Skeletal muscle tissue (tissue), 4 donors: Measurements from ENCODE around the gene ADPRS. TPM values are rescaled to one million over a fixed set of nuclear protein-coding genes. Genes with fewer than 3 reads are reported as not detected.

Experiments used
- H3K27ac ChIP-seq: one replicate; pipeline ENCODE4 v1.7.0; 2013; ENCODE audit warnings: mild to moderate bottlenecking, low read depth, low read length, inconsistent platforms
- H3K27me3 ChIP-seq, 3 donors: one replicate each; pipeline ENCODE4 v1.7.0; 2013; ENCODE audit warnings: low read length in 3 of 3; ENCODE audit not compliant: control insufficient read depth in 3 of 3, insufficient read depth in 3 of 3
- H3K36me3 ChIP-seq, 3 donors: one replicate each; pipeline ENCODE4 v1.7.0; 2013; ENCODE audit warnings: low read length in 3 of 3; ENCODE audit not compliant: control insufficient read depth in 3 of 3, insufficient read depth in 3 of 3
- H3K4me1 ChIP-seq, 3 donors: one replicate each; pipeline ENCODE4 v1.7.0; 2013; ENCODE audit warnings: low read length in 3 of 3, mild to moderate bottlenecking in 3 of 3; ENCODE audit not compliant: control insufficient read depth in 3 of 3, insufficient read depth in 3 of 3
- H3K4me3 ChIP-seq, 3 donors: one replicate each; pipeline ENCODE4 v1.7.0; 2013; ENCODE audit warnings: low read length in 3 of 3
- H3K9ac ChIP-seq, 3 donors: one replicate each; pipeline ENCODE4 v1.7.0; 2013; ENCODE audit warnings: low read length in 3 of 3, mild to moderate bottlenecking in 3 of 3, moderate library complexity in 2 of 3, low read depth in 1 of 3
- H3K9me3 ChIP-seq, 3 donors: one replicate each; pipeline ENCODE4 v1.7.0; 2013; ENCODE audit warnings: low read length in 3 of 3; ENCODE audit not compliant: control insufficient read depth in 3 of 3
- total RNA-seq: library from RNA; depleted of rRNA; stranded (reverse); fragments of >200 nt; gene quantifications from one replicate; pipeline ENCODE4 v1.2.3, GENCODE V29; 2014
- donor health status: Osteomylitis.

Gene ADPRS
- total RNA-seq, 1 donor from 2014 or later: 21.4 TPM

DNA sequence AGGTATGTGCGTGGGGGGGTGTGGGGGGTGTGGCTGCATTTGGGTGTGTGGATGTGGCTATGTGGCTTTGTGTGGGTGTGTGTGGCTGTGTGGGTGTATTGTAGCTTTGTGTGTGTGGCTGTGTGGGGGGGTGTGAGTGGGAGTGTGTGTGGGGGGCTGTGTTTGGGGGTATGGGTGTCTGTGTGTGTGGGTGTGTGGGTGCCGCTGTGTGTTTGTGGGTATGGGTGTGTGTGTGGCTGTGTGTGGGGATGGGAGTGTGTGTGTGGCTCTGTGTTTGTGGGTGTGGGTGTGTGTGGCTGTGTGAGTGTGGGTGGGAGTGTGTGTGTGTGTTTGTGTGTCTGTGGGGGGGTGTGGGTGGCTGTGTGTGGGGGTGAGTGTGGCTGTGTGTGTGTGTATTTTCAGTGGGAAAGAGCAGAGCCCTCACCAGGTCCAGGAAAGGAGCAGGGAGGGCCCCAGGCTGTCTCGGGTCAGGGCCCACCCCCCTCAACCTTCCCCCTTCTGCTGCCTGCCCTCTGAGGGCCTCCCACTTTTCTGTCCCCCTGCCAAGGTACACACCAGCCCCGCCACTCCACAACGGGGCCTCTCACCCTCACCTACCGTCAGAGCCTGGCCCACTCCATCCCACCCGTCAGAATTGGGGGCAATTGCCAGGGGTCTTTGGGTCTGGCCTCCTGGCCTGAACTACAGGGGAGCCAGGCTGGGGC is 38.3 kb downstream of the ADPRS start:
- Histone ChIP-seq H3K27me3 (peaks cover 19% of the 10 kb centered on the region in 3 donors), H3K9me3 (no peaks in the 10 kb centered on the region), H3K9ac (no peak overlapping the region)

GRCh38 chr1:36128126-36128904 is 39.6 kb downstream of the ADPRS start:
- H3K27ac ChIP-seq: no peak overlapping the region
- H3K9me3 ChIP-seq: no peaks in the 10 kb centered on the region
- H3K4me1 ChIP-seq: peaks cover 2 to 5% (median 3%) of the 10 kb centered on the region in 3 donors
- H3K4me3 ChIP-seq: no peak overlapping the region
- H3K27me3 ChIP-seq: peaks cover 16 to 19% (median 19%) of the 10 kb centered on the region in 3 donors
- H3K9ac ChIP-seq: no peak overlapping the region
- H3K36me3 ChIP-seq: no peaks in the 10 kb centered on the region

More for the DNA sequence above, 38.3 kb downstream of the ADPRS start:
- Histone ChIP-seq H3K36me3 (no peaks in the 10 kb centered on the region), H3K27ac (no peak overlapping the region), H3K4me3 (no peak overlapping the region), H3K4me1 (peaks cover 2 to 5% (median 3%) of the 10 kb centered on the region in 3 donors)

DNA sequence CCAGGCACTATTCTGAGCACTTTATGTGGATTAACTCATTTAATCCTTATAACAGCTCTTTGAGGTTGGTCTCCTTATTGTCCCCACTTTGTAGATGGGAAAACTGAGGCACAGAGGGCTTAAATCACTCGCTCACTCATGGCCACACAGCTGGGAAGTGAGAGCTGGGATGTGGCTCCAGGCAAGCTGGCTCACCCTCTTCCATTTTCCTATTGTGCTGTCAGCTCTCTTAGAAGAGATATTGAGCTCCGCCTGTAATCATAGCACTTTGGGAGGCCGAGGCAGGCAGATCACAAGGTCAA is 40.2 kb downstream of the ADPRS start:
- Histone ChIP-seq H3K36me3 (no peaks in the 10 kb centered on the region), H3K4me3 (no peak overlapping the region), H3K27me3 (peaks cover 15 to 19% (median 18%) of the 10 kb centered on the region in 3 donors), H3K9ac (no peak overlapping the region), H3K9me3 (no peaks in the 10 kb centered on the region), H3K27ac (no peak overlapping the region), H3K4me1 (peaks cover 2 to 5% (median 3%) of the 10 kb centered on the region in 3 donors)

DNA sequence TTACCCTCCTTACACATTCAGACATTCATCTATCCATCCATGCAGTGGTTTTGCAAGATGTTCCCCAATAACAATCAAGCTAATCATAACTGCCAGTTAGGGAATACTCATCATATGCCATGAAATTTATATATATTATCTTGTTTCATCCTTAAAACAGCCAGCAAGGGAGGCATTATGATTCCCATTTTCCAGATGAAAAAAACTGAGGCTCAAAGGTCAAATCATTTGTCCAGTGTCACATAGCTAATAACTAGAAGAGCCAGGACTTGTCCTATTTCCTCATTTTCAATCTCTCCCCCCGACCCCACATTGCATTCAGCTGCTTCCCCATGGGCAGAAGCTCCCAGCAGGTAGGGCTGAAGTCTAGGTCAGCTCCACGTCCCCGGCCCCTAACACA is 43.3 kb downstream of the ADPRS start:
- no peaks in the 10 kb centered on the region for H3K27me3 ChIP-seq
- H3K36me3 ChIP-seq: peaks cover 0 to 6% (median 3%) of the 10 kb centered on the region in 3 donors
- H3K27ac ChIP-seq: no peak overlapping the region
- no peaks in the 10 kb centered on the region for H3K9me3 ChIP-seq
- peaks cover 18 to 23% (median 20%) of the 10 kb centered on the region in 3 donors for H3K4me1 ChIP-seq
- H3K4me3 ChIP-seq: no peak overlapping the region
- H3K9ac ChIP-seq: no peak overlapping the region

- Histone ChIP-seq H3K4me1 (peaks cover 20 to 27% (median 20%) of the 10 kb centered on the region in 3 donors), H3K36me3 (peaks cover 7 to 19% (median 17%) of the 10 kb centered on the region in 3 donors), H3K27ac (no peak overlapping the region), H3K27me3 (no peaks in the 10 kb centered on the region), H3K4me3 (no peak overlapping the region), H3K9me3 (no peaks in the 10 kb centered on the region), H3K9ac (no peak overlapping the region)
These were observed 44.8 kb downstream of the ADPRS start for GRCh38 chr1:36133484-36133883.

- Histone ChIP-seq H3K9me3 (no peaks in the 10 kb centered on the region), H3K4me1 (peaks cover 20 to 27% (median 20%) of the 10 kb centered on the region in 3 donors), H3K4me3 (no peak overlapping the region), H3K36me3 (peaks cover 7 to 19% (median 17%) of the 10 kb centered on the region in 3 donors), H3K27ac (no peak overlapping the region), H3K27me3 (no peaks in the 10 kb centered on the region), H3K9ac (peak overlapping the region in 1 of 3 donors; percentile 50)
These were observed 45.3 kb downstream of the ADPRS start for GRCh38 chr1:36134031-36134430.

DNA sequence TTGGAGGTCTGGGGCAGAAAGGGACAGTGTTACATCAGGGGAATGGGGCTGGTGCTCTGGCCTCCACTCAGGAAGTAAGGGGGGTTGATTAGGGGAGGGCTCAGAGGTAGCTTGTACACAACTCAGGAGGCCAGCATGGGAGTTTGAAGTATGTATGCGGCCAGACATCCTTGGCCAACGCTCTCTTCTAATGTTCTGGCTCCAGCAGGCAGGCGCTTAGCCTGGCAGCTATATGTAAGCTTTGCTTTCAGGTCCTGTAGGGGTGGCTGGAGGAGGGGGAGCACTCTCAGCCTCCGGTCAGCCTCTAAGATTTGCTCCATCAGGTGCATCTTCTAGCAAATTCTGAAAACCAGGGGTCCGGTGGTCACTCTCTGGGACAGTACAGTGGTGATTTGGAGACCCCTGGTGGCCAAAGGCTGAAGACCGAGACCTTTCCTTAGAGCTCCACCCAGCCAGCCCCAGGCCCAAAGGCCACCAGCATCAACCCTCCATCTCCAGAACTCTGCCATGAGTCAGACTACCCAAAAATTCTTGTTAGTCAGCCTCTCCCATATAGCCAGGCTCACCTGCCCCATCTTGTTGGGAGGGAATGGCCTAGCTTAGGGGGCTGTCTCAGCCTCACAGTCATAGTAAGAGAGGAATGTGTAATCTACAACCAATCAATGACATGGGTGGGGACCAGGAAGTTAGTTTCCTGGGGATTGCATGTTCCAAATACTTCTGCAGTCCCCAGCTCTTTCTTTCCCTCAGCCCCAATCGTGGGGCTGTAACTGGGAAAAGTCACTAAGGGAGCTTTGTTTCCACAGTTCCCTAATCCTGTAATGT is 46.0 kb downstream of the ADPRS start:
- Histone ChIP-seq H3K4me3 (no peak overlapping the region), H3K27ac (no peak overlapping the region), H3K9me3 (no peaks in the 10 kb centered on the region), H3K27me3 (no peaks in the 10 kb centered on the region), H3K4me1 (peaks cover 24 to 33% (median 25%) of the 10 kb centered on the region in 3 donors), H3K9ac (no peak overlapping the region), H3K36me3 (peaks cover 10 to 23% (median 22%) of the 10 kb centered on the region in 3 donors)

- peaks cover 12 to 23% (median 22%) of the 10 kb centered on the region in 3 donors for H3K36me3 ChIP-seq
- no peaks in the 10 kb centered on the region for H3K27me3 ChIP-seq
- no peak overlapping the region for H3K4me3 ChIP-seq
- peaks cover 28 to 39% (median 31%) of the 10 kb centered on the region in 3 donors for H3K4me1 ChIP-seq
- no peaks in the 10 kb centered on the region for H3K9me3 ChIP-seq
- no peak overlapping the region for H3K27ac ChIP-seq
- H3K9ac ChIP-seq: peak overlapping the region in 1 of 3 donors; percentile 21
These were observed 46.6 kb downstream of the ADPRS start for GRCh38 chr1:36135330-36135667.

- H3K36me3 ChIP-seq: peaks cover 12 to 23% (median 22%) of the 10 kb centered on the region in 3 donors
- no peaks in the 10 kb centered on the region for H3K9me3 ChIP-seq
- peak overlapping the region in 2 of 3 donors; percentile 21 to 45 for H3K9ac ChIP-seq
- H3K27me3 ChIP-seq: no peaks in the 10 kb centered on the region
- H3K27ac ChIP-seq: peak overlapping the region; percentile 54
- H3K4me3 ChIP-seq: no peak overlapping the region
- H3K4me1 ChIP-seq: peaks cover 29 to 42% (median 36%) of the 10 kb centered on the region in 3 donors
These were observed 47.1 kb downstream of the ADPRS start for GRCh38 chr1:36135796-36136195.
